ENCODE results near the gene ZNF490.
"Not testable (repeated sequence)": the region's sequence is repeated elsewhere in the genome, so short reads cannot be mapped to it uniquely, and the experiment has no call there.

The ZNF490 gene

DNA sequence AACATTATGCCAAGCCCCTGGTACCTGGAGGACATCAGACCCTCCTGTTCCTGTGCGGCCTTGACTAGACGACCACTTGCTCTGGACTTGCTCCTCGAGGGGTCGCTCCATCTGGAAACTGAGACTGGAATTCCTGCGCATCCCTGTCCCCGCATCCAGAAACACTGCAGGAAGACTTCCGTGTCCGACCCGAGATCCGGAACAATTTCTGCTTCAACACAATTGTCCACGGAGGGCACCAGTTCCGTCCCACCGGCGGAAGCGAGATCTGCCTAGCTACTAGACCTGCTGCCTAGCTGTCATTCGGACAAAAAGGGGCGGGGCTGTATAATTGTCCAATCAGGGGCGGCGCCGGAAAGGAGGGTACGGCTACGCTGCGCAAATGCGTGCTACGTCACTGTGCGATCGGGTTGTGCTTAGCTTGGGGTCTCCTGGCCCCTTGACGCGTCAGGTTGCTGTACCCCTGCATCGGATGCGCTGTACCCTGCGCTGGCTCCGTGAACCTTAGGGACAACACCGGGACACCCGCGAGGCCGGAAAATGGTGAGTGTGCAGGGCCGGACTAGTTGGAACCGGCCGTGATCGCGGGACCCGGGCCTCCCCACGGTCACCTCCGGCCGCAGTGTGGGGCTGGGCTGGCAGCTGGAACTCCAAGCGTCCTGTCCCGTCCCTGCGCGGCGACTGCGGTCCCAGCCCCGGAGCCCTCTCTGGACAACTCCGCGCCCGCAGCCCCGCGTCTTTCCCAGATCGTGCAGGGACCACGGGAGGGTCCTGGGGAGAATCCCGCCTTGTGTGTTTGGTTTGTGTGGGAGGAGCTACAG lies at the start of gene ZNF490, which contains the start of gene ZNF791:
ZNF490 (minus strand) TSS at position 274 of the 821 bp plus-strand sequence; CDS start at position 141, 133 bp downstream.
ZNF791 (plus strand) TSS at position 381 of the 821 bp plus-strand sequence; CDS start at position 541, 160 bp downstream.
- peak; percentile 98 for DNase-seq

DNA sequence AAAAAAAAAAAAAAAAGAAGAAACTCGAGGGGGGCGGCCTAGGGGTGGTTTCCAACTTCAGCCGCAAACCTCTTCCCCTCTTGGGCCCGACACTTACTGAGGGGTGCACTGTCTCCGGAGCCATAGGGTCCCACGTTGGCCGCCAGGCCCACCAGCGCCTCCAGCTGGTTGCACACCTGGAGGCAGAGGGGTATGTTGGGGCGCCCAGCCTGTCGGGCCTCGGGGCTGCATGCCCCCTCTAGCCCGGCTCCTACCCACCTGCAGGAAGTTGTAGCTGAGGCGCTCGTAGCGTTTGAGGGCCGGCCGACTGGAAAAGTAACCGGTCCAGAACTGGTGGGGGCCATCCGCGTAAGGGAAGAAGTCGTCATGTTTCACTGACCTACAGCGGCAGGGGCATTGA lies 47.4 kb upstream of the ZNF490 start:
- no peak for DNase-seq

DNA sequence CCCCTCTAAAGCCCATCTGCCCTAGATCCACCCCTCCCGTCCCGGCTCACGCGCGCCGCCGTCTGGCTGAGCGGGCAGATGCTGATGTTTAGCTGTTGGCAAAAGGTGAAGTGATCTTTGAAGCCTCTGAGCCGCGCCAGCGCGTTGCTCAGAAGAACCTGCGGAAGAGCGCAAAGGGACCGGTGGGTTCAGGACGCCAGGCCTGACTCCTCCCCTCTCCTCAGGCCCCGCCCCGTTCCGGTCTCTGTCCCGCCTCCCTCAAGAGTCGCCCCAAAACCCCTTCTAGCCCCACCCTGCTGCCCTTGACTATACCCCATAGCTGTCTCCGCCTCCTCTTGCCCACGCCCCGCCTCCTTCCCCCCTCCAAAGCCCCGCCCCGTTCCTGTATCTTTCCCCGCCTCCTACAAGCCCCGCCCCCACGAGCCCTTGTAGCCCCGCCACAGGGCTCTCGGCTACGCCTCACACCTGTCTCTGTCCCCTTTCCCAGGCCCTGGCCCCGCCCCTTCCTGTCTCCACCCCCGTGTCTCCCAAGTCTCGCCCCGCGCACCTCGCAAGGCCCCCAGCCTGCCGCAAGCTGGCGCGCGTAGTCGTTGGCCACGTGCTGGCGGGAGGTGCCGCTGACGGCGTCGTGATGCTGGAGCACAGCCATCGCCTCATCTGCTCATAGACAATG lies 46.4 kb upstream of the ZNF490 start:
- DNase-seq, result no peak

GRCh38 chr19:12655546-12655945 lies 44.9 kb upstream of the ZNF490 start:
- no peak for DNase-seq

- no peak for DNase-seq
These were observed 41.6 kb upstream of the ZNF490 start for GRCh38 chr19:12652219-12652618.

DNA sequence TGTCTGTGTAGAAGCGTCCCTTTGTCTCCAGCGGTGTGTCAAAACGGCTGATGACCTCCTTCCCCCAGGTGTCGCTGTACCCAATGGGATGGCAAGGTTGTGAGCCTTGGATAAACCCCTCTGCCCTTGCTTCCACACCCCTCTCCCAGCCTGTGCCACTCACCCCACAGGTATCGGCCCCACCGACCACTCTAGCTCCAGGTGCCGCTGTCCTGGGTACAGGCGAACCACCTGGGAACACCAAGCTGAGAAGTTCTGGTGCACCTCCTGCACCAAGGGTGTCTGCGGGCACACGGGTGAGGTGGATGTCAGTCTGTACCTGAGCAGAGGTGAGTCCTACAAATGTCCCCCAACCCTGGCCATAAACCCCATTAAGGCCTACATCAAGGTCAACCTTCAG lies 39.3 kb upstream of the ZNF490 start:
- DNase-seq, result no peak

- no peak for DNase-seq
These were observed 37.5 kb upstream of the ZNF490 start for GRCh38 chr19:12648088-12648487.

DNA sequence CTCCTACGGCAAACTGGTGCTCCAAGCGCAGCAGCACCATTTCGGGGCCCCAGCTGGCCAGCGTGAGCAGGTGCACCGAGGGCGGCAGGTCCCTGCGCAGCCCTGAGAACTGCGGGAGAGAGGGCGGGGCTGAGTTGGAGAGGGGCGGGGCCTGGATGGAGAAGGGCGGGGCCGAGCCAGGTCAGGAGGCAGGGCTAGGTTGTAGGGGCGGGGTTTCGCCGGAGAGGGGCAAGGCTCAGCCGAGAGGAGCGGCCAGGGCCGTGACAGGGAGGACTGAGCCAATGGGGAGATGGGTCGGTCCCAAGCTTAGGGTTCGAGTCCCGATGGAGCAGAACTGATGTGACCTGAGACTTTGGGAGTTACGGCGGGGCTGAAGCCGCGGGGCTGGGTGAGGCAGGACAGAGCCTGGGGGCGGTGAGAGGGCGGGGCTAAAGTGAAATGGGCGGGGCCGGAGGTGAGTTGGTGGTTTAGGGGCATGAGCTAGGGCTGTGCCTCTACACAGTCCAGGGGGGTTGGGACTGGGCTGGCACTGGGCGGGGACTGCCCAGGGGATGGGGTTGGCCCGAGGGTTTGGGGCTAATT lies 37.0 kb upstream of the ZNF490 start:
- peak; percentile 11 for DNase-seq

DNA sequence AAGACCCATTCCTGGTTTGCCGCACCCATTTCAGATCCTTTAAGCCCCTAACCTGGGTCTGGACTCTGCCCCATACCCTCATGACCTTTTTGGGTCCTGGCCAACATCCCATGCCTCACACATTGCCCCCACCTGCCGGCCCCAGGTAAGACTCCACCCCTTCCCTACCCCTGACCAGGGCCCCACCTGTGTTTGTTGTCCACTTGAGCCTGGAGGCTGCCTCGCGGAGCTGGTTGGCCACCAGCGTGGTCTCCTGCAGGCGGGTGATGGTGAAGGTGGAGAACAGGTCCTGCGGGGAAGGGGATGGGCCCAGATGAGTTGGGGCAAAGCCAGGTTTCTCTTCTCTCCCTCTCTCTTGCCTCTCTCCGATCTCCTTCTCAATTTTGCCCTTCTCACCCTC lies 36.4 kb upstream of the ZNF490 start:
- DNase-seq, result no peak

GRCh38 chr19:12646551-12646950 lies 35.9 kb upstream of the ZNF490 start:
- DNase-seq, result no peak

DNA sequence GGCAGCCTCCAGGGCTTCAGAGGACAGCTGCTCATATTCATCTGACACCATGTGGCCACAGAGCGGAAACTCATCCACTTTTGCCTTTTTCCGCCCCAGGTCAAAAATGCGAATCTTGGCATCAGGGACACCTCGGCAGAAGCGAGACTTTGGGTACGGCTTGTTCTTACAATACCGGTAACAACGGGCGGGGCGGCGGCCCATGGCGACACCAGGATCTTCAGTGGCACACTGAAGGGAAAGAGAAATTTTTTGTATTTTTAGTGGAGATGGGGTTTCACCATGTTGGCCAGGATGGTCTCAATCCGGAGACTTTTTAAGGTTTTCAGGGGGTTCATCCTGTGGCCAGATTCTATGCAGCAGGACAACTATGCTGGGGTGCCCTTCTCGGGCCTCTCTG lies 33.1 kb upstream of the ZNF490 start:
- DNase-seq, result not testable (repeated sequence)

DNA sequence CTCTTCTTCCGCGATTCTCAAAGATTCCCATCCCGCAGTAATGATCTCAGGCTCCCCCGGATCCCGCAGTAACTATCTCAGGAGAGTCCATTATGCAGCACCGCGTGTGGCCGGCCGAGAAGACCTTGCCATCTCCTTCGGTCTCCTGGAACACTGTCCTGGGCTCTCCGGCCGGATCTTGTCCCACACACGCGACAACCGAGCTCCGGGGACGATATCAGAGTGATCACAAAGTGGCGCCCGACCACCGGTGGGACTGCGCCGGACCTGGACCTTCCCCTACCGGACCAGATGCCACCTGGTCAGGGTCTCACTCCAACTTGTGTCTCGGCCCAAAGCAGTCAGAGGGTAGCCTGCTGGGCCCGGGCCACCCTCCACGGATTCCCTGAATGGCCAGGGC lies 31.9 kb upstream of the ZNF490 start:
- no peak for DNase-seq

- DNase-seq, result no peak
These were observed 30.8 kb upstream of the ZNF490 start for GRCh38 chr19:12641456-12641855.

DNA sequence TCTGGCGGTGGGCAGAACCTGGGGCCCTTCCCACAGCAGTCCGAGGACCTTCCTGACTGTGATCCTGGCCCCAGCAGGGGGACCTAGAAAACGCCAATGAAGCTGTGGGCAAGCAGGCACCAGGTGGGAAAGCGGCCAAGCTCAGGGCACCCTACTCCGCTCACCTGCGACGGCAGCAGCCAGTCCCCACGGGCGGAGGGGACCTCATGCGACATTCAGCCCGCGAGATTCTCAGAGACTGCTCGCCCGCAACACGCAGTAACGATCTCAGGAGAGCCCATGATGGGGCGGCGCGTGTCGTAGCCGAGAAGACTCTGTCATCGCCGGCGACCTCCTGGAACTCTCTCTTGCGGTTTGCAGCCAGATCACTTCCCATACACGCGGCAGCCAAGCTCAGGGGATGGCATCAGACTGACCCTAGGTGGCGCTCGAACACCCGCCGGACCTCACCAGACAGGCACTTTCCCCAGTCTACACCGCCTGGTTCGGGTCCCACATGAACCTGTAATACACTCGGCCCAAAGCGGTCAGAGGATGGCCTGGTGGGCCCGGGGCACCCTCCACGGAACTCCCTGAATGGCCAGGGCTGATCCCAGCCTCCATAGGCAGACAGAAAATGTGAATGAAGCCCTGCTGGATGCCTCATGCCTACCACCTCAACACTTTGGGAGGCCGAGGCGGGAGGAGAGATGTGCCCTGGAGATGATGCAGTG lies 29.4 kb upstream of the ZNF490 start:
- DNase-seq, result peak; percentile 70

GRCh38 chr19:12638611-12639182 lies 28.1 kb upstream of the ZNF490 start:
- no peak for DNase-seq

DNA sequence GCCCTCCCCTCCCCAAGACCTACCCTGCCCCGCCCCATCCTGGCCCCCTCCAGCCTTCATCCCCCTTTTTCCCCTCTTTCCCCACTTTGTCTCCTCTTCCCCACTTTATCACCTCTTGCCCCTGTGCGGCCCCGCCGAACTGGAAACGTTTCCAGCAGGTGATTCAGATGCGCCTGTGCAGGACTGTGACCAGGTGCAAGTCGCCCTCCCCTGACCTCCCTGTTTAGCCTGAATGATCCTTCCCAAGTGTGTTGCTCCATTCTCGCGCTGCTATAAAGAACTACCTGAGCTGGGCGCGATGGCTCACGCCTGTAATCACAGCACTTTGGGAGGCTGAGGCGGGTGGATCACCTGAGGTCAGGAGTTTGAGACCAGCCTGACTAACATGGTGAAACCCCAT lies 26.0 kb upstream of the ZNF490 start:
- no peak for DNase-seq

DNA sequence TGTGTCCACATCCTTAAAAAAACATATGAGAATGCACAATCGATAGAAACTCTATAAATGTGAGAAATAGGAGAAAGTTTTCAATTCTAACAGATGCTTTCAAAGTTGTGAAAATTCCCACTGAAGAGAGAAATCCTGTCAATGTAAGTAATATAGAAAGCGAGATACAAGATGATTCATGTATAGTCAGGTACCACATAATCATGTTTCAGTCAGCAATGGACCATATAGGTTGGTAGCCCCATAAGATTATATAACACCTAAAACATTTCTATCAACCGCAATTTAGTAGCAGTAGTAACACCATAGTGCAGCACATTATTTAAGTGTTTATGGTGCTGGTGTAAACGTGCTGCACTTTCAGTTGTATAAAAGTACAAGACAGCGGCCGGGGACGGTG lies 18.6 kb upstream of the ZNF490 start:
- DNase-seq, result no peak

DNA sequence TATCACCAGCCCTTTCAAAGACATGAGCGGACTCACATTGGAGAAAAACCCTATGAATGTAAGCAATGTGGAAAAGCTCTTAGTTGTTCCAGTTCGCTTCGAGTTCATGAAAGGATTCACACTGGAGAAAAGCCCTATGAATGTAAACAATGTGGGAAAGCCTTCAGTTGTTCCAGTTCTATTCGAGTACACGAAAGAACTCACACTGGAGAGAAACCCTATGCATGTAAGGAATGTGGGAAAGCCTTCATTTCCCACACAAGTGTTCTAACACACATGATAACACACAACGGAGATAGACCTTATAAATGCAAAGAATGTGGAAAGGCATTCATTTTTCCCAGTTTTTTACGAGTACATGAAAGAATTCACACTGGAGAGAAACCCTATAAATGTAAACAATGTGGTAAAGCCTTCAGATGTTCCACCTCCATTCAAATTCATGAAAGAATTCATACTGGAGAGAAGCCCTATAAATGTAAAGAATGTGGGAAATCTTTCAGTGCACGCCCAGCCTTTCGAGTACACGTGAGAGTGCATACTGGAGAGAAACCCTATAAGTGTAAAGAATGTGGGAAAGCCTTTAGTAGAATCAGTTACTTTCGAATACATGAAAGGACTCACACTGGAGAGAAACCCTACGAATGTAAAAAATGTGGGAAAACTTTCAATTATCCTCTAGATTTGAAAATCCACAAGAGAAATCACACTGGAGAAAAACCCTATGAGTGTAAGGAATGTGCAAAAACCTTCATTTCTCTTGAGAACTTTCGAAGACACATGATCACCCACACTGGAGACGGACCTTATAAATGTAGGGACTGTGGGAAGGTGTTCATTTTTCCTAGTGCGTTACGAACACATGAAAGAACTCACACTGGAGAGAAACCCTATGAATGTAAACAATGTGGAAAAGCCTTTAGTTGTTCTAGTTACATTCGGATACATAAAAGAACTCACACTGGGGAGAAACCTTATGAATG lies 17.7 kb upstream of the ZNF490 start:
- peak; percentile 7 for DNase-seq

- no peak for DNase-seq
These were observed 16.3 kb upstream of the ZNF490 start for GRCh38 chr19:12626958-12627357.

GRCh38 chr19:12623361-12624031 lies 12.9 kb upstream of the ZNF490 start:
- DNase-seq, result peak; percentile 19

Measured in fibroblast of upper back skin (primary cell).